Bronchial epithelial cell (primary cell): Measurements from ENCODE around the gene YIPF7. TPM values are rescaled to one million over a fixed set of nuclear protein-coding genes. Genes with fewer than 3 reads are reported as not detected.
A peak's percentile ranks its signal among the peaks of the same experiment; 100 is the strongest.

Experiments
- DNase-seq: peaks from one replicate; pipeline ENCODE4 v3.0.0-alpha.2; 2010; ENCODE audit warnings: low read depth
- FAIRE-seq: peaks from 2 replicates; lab custom pipeline; 2011; peaks lifted over from hg19 to GRCh38; lab: Jason Lieb, UNC
- H3K27me3 ChIP-seq: 2 replicates; pipeline ENCODE4 v1.5.1; 2011; ENCODE audit warnings: low read length; ENCODE audit not compliant: control insufficient read depth, insufficient read depth
- H3K36me3 ChIP-seq: 2 replicates; pipeline ENCODE4 v1.5.1; 2011; ENCODE audit warnings: low read length; ENCODE audit not compliant: control insufficient read depth, insufficient read depth
- H3K4me3 ChIP-seq: 2 replicates; pipeline ENCODE4 v1.5.1; 2011; ENCODE audit warnings: mild to moderate bottlenecking, low read depth, low read length, control low read depth
- total RNA-seq: library from RNA; depleted of rRNA; stranded (reverse); fragments of >200 nt; gene quantifications from 2 replicates; pipeline ENCODE4 v1.2.1, GENCODE V29; 2014
- TF ChIP-seq, protein P1 (sequence below): IDR thresholded peaks from 2 replicates; pipeline ENCODE4 v1.5.1; 2011; ENCODE audit warnings: mild to moderate bottlenecking, moderate library complexity, low read length, control low read depth, inconsistent platforms; ENCODE audit not compliant: insufficient read depth, severe bottlenecking

YIPF7 gene
- 0.53 TPM in 1 of 2 replicates, not detected in the other for total RNA-seq

DNA sequence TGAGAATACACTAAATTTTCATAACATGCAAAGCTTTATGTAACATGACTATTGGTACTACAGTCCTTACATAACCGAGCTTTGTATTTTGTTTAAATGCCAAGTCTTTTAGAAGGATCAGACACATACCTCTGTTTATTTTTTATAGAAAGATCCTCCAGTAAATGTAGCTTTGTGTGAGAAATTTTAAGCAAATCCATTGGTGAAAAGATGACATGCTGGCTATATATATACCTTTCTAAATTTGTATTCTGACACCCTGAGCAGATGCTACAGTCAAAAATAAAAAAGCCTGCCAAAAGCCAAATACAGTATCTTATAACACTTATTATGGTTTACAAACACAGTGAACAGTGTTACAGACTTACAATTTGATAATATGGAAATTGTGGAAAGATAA is at the start of gene YIPF7:
YIPF7 (minus strand) TSS at position 201 of the 400 bp plus-strand sequence. CDS start 1,525 bp downstream, outside the sequence.
- H3K36me3 ChIP-seq, result no peaks in the 10 kb centered on the region
- H3K4me3 ChIP-seq, result no peak within 1 kb of the TSS
- no peaks in the 10 kb centered on the region for H3K27me3 ChIP-seq
- TF ChIP-seq, protein P1, sequence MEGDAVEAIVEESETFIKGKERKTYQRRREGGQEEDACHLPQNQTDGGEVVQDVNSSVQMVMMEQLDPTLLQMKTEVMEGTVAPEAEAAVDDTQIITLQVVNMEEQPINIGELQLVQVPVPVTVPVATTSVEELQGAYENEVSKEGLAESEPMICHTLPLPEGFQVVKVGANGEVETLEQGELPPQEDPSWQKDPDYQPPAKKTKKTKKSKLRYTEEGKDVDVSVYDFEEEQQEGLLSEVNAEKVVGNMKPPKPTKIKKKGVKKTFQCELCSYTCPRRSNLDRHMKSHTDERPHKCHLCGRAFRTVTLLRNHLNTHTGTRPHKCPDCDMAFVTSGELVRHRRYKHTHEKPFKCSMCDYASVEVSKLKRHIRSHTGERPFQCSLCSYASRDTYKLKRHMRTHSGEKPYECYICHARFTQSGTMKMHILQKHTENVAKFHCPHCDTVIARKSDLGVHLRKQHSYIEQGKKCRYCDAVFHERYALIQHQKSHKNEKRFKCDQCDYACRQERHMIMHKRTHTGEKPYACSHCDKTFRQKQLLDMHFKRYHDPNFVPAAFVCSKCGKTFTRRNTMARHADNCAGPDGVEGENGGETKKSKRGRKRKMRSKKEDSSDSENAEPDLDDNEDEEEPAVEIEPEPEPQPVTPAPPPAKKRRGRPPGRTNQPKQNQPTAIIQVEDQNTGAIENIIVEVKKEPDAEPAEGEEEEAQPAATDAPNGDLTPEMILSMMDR, result no peak
- DNase-seq (no peak), FAIRE-seq (no peak)

DNA sequence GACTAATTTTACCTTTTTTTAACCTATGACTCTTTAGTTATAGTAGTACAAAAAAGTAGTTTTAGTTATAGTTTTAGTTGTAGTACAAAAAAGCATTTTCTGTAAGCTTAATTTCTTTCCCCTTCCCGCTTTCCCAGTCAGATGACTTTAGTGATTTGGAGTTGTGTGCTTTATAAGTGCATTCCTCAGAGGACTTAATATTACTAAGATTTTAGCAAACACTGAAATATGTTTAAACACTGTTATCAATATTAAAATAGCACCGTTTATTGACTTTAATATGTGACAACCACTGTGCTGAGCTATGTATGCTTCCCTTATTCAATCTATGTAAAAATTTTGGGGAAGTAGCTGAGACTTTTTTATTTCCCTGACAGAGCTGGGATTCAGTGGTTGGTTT is 49.6 kb upstream of the YIPF7 start:
- no peaks in the 10 kb centered on the region for H3K27me3 ChIP-seq
- FAIRE-seq (no peak), DNase-seq (no peak)
- peaks cover 7% of the 10 kb centered on the region for H3K36me3 ChIP-seq
- no peak overlapping the region for H3K4me3 ChIP-seq
- TF ChIP-seq, protein P1, result no peak

DNA sequence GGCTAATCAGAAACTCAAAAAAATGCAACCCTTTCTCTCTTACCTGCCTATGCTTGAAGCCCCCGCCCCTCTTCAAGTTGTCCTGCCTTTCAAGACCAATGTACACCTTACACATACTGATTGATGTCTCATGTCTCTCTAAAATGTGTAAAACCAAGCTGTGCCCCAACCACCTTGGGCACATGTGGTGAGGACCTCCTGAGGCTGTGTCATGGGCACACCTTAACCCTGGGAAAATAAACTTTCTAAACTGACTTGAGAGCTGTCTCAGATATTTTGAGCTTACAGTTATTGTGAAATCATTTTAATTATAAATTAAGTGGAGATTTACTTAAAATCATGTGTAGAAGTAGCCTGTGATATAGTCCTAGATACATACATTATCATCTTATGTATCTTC is 49.0 kb upstream of the YIPF7 start:
- Histone ChIP-seq H3K4me3 (no peak overlapping the region), H3K36me3 (peaks cover 7% of the 10 kb centered on the region), H3K27me3 (no peaks in the 10 kb centered on the region)
- DNase-seq (no peak), FAIRE-seq (no peak)
- TF ChIP-seq, protein P1, result no peak

DNA sequence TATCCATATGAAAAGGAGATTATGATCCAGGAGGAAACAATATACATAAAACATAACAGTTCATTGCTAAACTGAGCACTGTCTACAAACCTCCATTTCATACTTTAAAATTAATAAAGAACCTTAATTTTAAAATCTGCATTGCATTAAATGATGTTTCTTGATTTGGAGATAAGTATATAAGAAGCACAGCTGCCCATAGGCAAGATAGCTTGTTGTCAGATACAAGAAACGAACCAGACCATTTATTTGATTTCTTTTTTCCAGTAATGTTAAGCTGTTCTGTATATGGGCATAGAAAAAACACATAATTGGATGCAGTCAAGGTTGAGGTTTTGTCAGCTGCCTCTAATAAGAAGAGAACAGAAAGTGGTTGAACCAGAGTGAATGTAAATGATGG is 33.2 kb upstream of the YIPF7 start:
- FAIRE-seq, result no peak
- H3K27me3 ChIP-seq, result no peaks in the 10 kb centered on the region

DNA sequence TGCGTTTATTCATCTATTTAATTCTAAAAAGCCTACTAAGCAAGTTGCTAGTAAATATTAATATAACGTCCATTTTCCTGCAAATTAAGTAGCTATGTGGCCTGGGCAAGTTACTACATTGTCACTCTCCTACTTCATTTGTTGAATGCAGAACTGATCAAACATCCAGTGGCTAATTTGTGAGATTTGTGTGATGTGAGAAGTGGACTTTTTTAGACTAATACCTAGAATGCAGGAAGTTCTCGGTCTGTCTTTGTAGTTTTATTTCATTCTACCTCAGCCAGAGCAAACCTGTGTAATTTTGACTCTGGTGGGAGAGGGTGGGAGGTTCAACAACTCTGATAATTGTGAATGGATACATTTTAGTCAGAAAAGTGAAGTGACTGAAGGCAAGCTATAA is 27.6 kb upstream of the YIPF7 start:
- no peak for DNase-seq
- TF ChIP-seq, protein P1, result no peak
- Histone ChIP-seq H3K4me3 (peak overlapping the region; percentile 61), H3K36me3 (no peaks in the 10 kb centered on the region), H3K27me3 (no peaks in the 10 kb centered on the region)
- FAIRE-seq, result no peak

More for the DNA sequence above, 33.2 kb upstream of the YIPF7 start:
- Histone ChIP-seq H3K36me3 (peaks cover 5% of the 10 kb centered on the region), H3K4me3 (no peak overlapping the region)
- TF ChIP-seq, protein P1, result no peak
- no peak for DNase-seq
